Ishikawa (cell line): ENCODE results near the gene NUAK2.
A peak's percentile ranks its signal among the peaks of the same experiment; 100 is the strongest.

ENCODE experiments used
- CEBPB ChIP-seq: IDR thresholded peaks from 2 replicates; pipeline ENCODE4 v1.6.1; 2012
- CREB1 ChIP-seq: IDR thresholded peaks from 2 replicates; pipeline ENCODE4 v1.6.1; 2012; ENCODE audit warnings: low read depth
- EGR1 ChIP-seq: IDR thresholded peaks from 2 replicates; pipeline ENCODE4 v1.6.1; 2012
- EP300 ChIP-seq: IDR thresholded peaks from 2 replicates; pipeline ENCODE4 v1.6.1; 2012; ENCODE audit warnings: borderline replicate concordance
- FOXM1 ChIP-seq: IDR thresholded peaks from 2 replicates; pipeline ENCODE4 v1.6.1; 2012; ENCODE audit warnings: low read depth, borderline replicate concordance
- NFIC ChIP-seq: IDR thresholded peaks from 2 replicates; pipeline ENCODE4 v1.6.1; 2012
- RAD21 ChIP-seq: IDR thresholded peaks from 2 replicates; pipeline ENCODE4 v1.6.1; 2012; ENCODE audit warnings: low read depth
- TAF1 ChIP-seq: IDR thresholded peaks from 2 replicates; pipeline ENCODE4 v1.6.1; 2012; ENCODE audit warnings: low read depth, mild to moderate bottlenecking
- TCF12 ChIP-seq: IDR thresholded peaks from 2 replicates; pipeline ENCODE4 v1.6.1; 2012; ENCODE audit warnings: low read depth
- TEAD4 ChIP-seq: IDR thresholded peaks from 2 replicates; pipeline ENCODE4 v1.6.1; 2012
- YY1 ChIP-seq: IDR thresholded peaks from 2 replicates; pipeline ENCODE4 v1.6.1; 2012; ENCODE audit warnings: low read depth
- ZBTB7A ChIP-seq: IDR thresholded peaks from 2 replicates; pipeline ENCODE4 v1.6.1; 2012; ENCODE audit warnings: low read depth
- TF ChIP-seq, protein P1 (sequence below): IDR thresholded peaks from 2 replicates; pipeline ENCODE4 v1.6.1; 2012; ENCODE audit warnings: low read depth, mild to moderate bottlenecking
- TF ChIP-seq, protein P2 (sequence below): IDR thresholded peaks from 2 replicates; pipeline ENCODE4 v1.6.1; 2012
- TF ChIP-seq, protein P3 (sequence below): IDR thresholded peaks from 2 replicates; pipeline ENCODE4 v1.6.1; 2012

NUAK2 gene

DNA sequence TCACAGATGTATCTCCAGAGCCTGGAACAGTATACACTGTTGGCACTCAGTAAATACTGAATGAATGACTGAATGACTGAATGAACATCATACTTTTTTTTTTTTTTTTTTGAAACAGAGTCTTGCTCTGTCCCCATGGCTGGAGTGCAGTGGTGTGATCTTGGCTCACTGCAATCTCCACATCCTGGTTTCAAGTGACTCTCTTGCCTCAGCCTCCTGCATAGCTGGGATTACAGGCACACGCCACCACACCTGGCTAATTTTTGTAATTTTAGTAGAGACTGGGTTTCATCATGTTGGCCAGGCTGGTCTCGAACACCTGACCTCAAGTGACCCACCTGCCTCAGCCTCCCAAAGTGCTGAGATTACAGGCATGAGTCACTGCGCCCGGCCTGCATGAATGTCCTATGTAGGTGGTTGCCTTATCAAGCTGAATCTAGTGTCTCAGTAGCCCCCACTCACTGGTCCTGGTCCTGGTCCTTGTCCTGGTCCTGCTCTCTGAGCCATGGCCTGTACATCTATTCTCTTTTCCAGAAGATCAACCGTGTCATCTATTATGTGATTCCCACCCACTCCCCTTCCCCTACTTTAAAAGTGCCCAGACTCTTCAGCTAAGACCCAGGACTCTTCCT is 23.9 kb downstream of the NUAK2 start:
- peak; percentile 74 for TF ChIP-seq TCF12
- TF ChIP-seq NFIC, result peak; percentile 19; the same call in 1 of the 2 replicates
- peak; percentile 76; the same call in 1 of the 2 replicates for TF ChIP-seq EP300
- TF ChIP-seq TEAD4, result peak; percentile 73
- TF ChIP-seq CEBPB, result peak; percentile 51; the same call in 1 of the 2 replicates

DNA sequence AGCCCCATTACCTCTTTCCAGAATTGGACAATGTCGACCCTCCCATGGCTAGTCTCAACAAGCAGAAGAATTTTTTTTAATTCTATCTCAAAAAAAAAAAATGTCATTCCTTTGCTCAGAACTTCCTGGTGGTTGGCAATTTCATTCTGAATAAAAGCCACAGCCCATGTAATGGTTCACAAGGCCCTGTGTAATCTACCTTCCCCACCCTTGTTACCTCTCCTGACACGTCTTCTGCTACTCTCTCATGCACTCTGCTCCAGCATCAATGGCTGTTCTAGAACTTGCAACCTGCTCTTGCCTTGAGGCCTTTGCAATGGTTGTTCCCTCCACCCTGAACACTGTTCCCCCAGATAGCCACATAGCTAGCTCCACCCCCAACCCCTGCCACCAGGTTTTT is 25.4 kb downstream of the NUAK2 start:
- TF ChIP-seq TAF1, result no peak
- no peak for TF ChIP-seq TEAD4

DNA sequence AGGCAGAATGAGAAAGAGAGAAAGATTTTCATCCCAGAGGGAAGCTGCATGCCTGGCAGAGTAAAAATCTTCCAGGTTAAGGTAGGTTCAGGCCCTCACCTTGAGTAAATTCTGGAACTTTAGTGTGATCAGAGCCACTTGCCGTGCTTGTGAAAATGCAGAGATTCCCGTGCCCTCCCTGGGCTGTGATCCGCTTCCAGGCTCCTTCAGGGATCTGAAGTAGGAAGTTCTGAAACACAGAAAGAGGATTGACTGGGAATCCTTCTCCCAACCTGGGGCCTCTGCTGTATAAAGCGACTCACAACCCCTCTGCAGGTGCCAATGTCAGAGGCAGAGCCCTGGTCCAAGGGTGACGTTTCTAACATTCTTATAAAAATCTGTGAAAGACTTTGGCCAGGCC is 26.6 kb downstream of the NUAK2 start:
- TF ChIP-seq FOXM1 (no peak), TAF1 (no peak), TCF12 (no peak), CREB1 (no peak), YY1 (no peak), NFIC (no peak), EGR1 (no peak), RAD21 (no peak), ZBTB7A (no peak; the same call in 1 of the 2 replicates), CEBPB (no peak), TEAD4 (no peak), EP300 (no peak)
- TF ChIP-seq, protein P1, sequence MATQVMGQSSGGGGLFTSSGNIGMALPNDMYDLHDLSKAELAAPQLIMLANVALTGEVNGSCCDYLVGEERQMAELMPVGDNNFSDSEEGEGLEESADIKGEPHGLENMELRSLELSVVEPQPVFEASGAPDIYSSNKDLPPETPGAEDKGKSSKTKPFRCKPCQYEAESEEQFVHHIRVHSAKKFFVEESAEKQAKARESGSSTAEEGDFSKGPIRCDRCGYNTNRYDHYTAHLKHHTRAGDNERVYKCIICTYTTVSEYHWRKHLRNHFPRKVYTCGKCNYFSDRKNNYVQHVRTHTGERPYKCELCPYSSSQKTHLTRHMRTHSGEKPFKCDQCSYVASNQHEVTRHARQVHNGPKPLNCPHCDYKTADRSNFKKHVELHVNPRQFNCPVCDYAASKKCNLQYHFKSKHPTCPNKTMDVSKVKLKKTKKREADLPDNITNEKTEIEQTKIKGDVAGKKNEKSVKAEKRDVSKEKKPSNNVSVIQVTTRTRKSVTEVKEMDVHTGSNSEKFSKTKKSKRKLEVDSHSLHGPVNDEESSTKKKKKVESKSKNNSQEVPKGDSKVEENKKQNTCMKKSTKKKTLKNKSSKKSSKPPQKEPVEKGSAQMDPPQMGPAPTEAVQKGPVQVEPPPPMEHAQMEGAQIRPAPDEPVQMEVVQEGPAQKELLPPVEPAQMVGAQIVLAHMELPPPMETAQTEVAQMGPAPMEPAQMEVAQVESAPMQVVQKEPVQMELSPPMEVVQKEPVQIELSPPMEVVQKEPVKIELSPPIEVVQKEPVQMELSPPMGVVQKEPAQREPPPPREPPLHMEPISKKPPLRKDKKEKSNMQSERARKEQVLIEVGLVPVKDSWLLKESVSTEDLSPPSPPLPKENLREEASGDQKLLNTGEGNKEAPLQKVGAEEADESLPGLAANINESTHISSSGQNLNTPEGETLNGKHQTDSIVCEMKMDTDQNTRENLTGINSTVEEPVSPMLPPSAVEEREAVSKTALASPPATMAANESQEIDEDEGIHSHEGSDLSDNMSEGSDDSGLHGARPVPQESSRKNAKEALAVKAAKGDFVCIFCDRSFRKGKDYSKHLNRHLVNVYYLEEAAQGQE, result no peak
- TF ChIP-seq, protein P2, sequence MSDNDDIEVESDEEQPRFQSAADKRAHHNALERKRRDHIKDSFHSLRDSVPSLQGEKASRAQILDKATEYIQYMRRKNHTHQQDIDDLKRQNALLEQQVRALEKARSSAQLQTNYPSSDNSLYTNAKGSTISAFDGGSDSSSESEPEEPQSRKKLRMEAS, result no peak
- TF ChIP-seq, protein P3, sequence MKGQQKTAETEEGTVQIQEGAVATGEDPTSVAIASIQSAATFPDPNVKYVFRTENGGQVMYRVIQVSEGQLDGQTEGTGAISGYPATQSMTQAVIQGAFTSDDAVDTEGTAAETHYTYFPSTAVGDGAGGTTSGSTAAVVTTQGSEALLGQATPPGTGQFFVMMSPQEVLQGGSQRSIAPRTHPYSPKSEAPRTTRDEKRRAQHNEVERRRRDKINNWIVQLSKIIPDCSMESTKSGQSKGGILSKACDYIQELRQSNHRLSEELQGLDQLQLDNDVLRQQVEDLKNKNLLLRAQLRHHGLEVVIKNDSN, result no peak

DNA sequence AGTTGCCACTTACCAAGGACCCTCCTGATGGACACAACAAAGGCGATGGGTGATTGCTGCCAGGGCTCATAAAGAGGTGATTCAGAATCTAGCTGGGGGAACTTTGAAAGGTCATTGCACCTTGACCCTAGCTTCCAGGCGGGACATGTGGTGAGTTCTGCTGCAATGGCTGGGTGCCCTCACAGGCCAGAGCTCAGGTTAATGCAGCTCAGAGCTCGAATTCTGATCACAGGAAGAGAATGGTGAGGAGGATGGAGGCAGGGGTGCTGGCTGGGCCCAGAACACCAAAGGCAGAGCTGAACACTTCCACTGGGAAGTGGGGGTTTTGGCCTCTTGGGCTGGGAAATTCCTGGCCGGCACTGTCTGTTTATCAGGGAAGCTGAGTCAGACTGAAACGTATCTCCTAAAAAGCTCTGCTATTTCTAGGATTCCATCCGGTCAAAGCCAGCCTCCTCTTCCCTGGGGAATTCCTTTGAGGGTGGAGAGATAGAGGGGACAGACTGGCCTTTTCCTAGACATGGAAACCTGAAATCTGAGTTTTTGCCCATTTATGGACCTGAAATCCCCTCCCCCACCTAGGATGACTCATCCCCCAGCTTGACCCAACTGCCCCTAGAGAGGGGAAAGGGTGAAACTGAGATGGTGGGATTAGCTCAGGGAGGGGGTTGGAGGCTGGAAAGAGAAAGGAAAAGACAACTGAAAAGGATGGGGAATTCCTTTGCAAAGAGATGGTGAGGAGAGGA is 27.2 kb downstream of the NUAK2 start:
- TF ChIP-seq ZBTB7A, result peak; percentile 59
- no peak for TF ChIP-seq RAD21
- TF ChIP-seq EP300, result 0 out of 2 replicates have a peak, but pooled peaks have one; percentile 7
- TF ChIP-seq TAF1, result no peak

DNA sequence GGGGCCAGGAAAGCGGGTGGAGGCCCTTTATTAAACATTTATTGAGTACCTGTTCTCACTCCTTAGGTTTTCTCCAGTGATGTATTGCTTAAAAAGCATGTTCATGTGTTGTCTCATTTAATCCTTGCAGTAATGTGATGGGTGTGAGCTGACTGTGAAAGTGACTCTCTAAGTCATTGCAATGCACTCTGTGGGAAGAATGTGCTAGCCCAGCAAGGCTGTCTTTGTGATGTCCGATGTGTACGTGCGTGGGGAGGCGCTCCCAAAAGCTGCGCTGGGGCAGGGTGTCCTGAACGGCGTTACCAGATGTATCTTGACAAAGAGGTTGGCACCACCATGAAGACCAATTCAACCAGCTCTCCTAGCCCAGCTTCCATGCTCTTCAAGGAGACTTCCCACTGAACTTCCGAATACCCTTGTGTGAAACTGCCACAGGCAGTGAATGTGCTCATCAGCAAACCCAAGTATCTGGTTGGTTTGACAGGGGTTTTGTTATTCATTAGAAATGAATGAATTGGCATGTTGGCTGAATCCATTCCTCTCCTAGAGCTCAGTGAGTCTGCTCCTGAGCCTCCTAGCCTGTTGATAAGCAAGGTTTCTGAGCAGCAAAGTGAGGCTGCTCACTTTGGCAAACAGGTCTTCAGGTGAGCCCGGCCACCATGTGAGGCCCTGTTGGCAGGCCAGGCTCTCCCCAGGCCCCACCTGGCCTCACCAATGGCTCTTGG is 28.0 kb downstream of the NUAK2 start:
- TF ChIP-seq, protein P2, result no peak
- no peak for TF ChIP-seq NFIC
- no peak for TF ChIP-seq FOXM1
- TF ChIP-seq, protein P3, result no peak

DNA sequence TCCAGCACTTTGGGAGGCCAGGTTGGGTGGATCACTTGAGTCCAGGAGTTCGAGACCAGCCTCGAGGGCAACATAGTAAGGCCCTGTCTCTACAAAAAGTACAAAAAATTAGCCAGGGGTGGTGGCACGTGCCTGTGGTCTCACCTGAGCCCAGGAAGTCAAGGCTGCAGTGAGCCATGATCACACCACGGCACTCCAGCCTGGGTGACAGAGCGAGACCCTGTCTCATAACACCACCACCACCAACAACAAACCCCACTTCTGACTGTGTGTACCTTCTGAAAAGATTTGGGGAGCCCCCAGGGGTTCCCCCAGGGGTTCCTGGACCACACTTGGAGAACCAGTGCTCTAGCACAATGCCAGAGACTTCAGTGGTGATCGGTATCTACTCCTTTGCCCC is 29.9 kb downstream of the NUAK2 start:
- no peak for TF ChIP-seq ZBTB7A

DNA sequence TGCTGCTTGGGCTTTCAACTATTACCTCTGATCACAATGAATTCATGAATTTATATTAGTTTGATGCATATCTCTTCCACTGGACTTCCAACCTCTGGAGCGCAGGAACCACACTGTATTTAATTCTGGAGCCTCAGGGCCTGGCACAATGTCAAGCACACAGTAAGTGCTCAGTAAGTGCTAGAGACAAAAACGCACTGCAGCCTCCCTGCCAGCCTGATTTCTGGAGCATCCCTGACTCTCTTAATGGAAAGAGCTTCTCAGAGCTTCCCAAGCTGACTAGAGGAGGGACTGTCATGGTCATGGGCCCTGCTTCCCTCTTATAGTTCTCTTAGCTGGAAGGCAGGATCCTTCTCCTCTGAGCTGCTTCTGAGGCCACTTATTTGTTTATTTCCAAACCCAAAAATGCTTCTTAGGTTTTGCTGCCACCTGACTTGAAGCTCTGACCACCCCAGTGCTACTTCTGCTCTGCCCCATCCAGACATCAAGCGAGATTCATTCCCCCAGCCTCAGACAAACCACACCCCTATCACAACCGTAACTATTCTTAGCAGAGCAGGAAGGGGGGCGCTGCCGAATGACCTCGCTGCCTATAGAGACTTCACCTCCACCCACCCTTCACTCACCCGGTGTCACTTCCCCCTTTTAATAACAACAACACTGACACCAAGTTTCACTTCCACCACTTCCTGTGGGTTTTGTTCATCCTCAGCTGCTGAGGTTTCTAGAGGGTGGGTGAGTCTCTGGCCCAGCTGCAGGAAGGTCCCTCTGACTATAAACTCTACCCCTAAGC is 33.6 kb downstream of the NUAK2 start:
- TF ChIP-seq CEBPB (no peak), YY1 (no peak), NFIC (no peak), ZBTB7A (no peak), EGR1 (no peak), TEAD4 (no peak), TAF1 (no peak), RAD21 (no peak), FOXM1 (no peak), CREB1 (no peak), EP300 (no peak), TCF12 (no peak)
- TF ChIP-seq, protein P1, result no peak
- TF ChIP-seq, protein P3, result no peak
- TF ChIP-seq, protein P2, result no peak
